Muscle layer of colon (tissue), 2 donors: Measurements from ENCODE around the gene FLII.
A peak's percentile ranks its signal among the peaks of the same experiment; 100 is the strongest.
"Not testable (repeated sequence)": the region's sequence is repeated elsewhere in the genome, so short reads cannot be mapped to it uniquely, and the experiment has no call there.

Experiments used
- H3K27ac ChIP-seq: one replicate; pipeline ENCODE4 v1.7.0; 2013; ENCODE audit warnings: low read depth, mild to moderate bottlenecking, low read length, moderate library complexity
- H3K27me3 ChIP-seq, 2 donors: one replicate each; pipeline ENCODE4 v1.7.0; 2013; ENCODE audit warnings: low read length in 2 of 2, mild to moderate bottlenecking in 2 of 2; ENCODE audit not compliant: insufficient read depth in 2 of 2, control insufficient read depth in 1 of 2
- H3K36me3 ChIP-seq: one replicate; pipeline ENCODE4 v1.7.0; 2013; ENCODE audit warnings: mild to moderate bottlenecking, low read length; ENCODE audit not compliant: insufficient read depth
- H3K4me1 ChIP-seq: one replicate; pipeline ENCODE4 v1.7.0; 2013; ENCODE audit warnings: mild to moderate bottlenecking, low read length; ENCODE audit not compliant: insufficient read depth
- H3K4me3 ChIP-seq, 2 donors: one replicate each; pipeline ENCODE4 v1.7.0; 2013; ENCODE audit warnings: low read length in 2 of 2, low read depth in 1 of 2, mild to moderate bottlenecking in 1 of 2, moderate library complexity in 1 of 2
- H3K9ac ChIP-seq: one replicate; pipeline ENCODE4 v1.7.0; 2013; ENCODE audit warnings: low read length
- H3K9me3 ChIP-seq: one replicate; pipeline ENCODE4 v1.7.0; 2013; ENCODE audit warnings: mild to moderate bottlenecking, low read length
- donor health status: abdominal sarcoma.
- donor health status: Adenocarcinoma of cecum.

The FLII gene

DNA sequence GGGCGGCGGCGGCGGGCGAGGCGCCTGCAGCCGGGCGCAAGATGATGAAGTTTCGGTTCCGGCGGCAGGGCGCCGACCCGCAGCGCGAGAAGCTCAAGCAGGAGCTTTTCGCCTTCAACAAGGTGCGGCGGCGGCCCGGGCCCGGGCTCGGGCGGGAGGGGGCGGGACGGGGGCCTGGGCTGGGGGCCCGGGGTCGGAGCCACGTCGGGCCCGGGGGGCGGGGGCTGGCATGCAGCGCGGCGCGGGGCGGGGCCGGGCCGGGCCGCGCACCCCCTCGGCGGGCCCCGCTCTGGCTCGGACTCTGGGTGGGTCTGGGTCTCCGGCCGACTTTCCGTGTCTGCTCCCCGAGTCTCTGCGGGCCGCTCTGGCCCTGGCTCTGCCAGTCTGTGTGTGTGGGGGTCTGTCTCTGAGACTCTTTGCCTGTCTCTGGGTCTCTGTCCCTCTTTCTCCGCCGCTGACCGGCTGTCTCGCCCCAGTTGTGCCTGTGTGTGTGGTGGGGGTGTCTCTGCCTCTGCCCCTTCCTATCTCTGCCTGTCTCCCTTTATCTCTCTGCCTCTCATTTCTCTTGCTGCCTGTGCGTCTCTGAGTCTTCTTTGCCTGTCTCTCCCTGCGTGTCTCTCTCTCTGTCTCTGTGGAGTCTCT is 32.8 kb downstream of the FLII start:
- Histone ChIP-seq H3K27me3 (no peaks in the 10 kb centered on the region), H3K4me3 (peak overlapping the region; percentile 74 to 95), H3K9me3 (no peaks in the 10 kb centered on the region), H3K36me3 (no peaks in the 10 kb centered on the region), H3K27ac (no peak overlapping the region), H3K4me1 (peaks cover 16% of the 10 kb centered on the region), H3K9ac (peak overlapping the region; percentile 68)

DNA sequence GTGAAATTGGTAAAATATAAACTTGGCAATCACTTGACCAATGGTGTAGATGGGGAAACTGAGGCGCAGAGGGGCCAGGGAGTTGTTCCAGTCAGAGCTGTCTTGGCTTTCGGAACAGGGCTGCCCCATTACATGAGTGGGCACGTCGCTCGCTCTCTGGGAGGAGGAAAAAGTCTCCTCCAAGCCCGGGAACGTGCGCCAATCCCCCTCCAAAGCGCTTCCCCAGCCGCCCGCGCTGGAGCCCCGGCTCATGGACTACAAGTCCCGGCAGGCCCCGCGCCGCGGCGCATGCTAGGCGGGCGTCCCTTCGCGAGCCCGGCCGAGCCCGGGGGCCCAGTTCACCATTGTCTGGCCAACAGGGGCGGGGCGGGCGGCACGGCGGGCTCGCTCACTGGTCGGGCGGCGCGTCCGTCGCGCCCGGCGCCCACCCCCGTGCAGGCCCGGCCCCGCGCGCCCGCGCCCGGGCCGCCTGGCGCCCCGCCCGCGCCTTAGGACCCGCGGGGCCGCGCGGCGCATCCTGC is 33.4 kb downstream of the FLII start, which contains the start of gene LLGL1:
Gene LLGL1, plus strand, starts transcription at position 515 of the 521 bp plus-strand sequence. CDS start 48 bp downstream, outside the sequence.
- Histone ChIP-seq H3K4me1 (peaks cover 16% of the 10 kb centered on the region), H3K4me3 (peak within 1 kb of the TSS; percentile 74 to 95), H3K27me3 (no peaks in the 10 kb centered on the region), H3K27ac (no peak within 1 kb of the TSS), H3K9me3 (no peaks in the 10 kb centered on the region), H3K9ac (peak within 1 kb of the TSS; percentile 68), H3K36me3 (no peaks in the 10 kb centered on the region)

DNA sequence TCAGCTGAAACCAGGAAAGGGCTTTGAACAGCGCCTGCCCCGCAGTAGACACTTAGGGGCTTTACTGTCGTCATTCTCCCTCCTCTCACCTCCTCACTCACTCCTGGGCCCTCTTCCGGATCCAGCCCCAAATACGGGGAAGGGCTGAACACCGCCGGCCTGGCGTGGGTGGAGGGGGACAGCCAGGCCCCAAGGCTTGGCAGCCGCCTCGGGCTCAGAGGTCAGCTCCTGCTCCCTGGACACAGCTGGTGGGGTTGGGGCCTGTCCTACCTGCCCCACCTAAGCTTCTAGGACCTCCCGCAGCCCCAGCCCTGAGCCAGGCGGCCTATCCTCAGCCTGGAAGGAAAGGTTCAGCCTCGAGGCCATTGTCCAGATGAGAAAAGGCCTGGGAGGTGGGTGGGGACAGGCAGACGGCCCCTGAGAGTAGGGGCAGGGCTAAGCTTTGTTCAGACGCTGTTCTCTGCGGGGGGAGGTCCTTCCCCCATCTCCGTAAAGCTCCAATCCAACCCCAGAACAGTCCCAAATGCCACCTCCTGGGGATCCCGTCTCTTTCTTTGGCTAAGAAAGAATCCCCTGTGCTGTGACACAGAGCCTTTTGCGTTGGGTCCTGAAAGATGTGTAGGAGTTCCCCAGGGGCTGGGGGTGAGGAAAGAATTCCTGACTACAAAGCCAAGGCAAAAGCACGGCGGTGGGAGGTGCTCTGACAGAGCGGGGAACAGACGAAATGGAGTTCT is 34.0 kb downstream of the FLII start:
- H3K4me3 ChIP-seq = peak overlapping the region in 1 of 2 donors; percentile 47
- peaks cover 16% of the 10 kb centered on the region for H3K4me1 ChIP-seq
- H3K9me3 ChIP-seq = no peaks in the 10 kb centered on the region
- no peaks in the 10 kb centered on the region for H3K36me3 ChIP-seq
- no peak overlapping the region for H3K27ac ChIP-seq
- H3K9ac ChIP-seq = peak overlapping the region; percentile 57
- H3K27me3 ChIP-seq = no peaks in the 10 kb centered on the region

DNA sequence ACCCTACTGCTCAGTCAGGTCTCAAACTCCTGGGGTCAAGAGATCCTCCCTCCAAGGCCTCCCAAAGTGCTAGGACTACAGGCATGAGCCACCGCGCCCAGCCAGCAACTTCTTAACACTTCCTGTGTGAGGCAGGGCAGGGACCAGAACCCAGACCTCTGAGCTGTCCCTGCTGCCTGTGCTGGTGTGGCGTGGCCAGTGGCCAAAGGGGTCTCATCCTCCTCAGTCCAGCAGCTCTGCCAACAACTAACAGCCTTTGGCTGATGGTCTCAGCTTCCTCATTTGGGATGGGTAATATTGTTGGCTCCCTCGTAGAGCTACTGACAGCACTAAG is 34.5 kb downstream of the FLII start:
- H3K4me3 ChIP-seq = no peak overlapping the region
- no peak overlapping the region for H3K27ac ChIP-seq
- H3K9ac ChIP-seq = no peak overlapping the region
- no peaks in the 10 kb centered on the region for H3K36me3 ChIP-seq
- H3K9me3 ChIP-seq = no peaks in the 10 kb centered on the region
- peaks cover 16% of the 10 kb centered on the region for H3K4me1 ChIP-seq
- H3K27me3 ChIP-seq = no peaks in the 10 kb centered on the region

DNA sequence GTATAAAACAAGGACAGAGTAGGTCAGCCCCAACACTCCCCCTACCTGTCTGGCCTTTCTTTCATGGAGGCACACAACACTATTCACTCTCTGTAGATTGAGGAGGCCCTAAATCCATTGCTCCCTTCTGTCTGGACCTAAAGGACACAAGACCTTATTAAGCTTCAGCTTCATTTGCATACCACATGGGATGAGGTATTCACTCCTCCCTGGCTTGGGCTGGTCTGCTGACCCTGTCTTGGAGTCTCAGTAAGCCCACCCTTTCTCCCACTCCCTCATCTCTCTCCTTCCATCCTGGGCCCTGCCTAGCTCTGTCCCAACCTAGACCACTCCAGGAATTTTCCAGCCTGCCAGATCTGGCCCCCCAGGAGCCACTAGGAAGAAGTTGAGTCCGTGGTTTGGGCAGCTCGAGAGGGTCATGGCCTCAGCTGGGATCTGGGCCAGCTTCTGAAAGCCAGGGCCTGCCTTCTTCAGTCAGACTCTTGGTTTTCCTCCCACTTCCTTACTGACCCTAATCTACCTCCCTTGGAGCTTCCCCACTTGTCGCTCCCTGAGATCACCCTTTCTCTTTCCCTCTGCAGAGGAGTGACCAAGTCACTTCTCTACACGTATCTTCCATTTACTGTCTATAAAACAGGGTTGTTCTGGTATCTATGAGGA is 39.7 kb downstream of the FLII start:
- no peak overlapping the region for H3K9ac ChIP-seq
- no peak overlapping the region for H3K4me3 ChIP-seq
- H3K36me3 ChIP-seq = no peaks in the 10 kb centered on the region
- H3K27ac ChIP-seq = no peak overlapping the region
- H3K9me3 ChIP-seq = no peaks in the 10 kb centered on the region
- H3K4me1 ChIP-seq = no peaks in the 10 kb centered on the region
- H3K27me3 ChIP-seq = no peaks in the 10 kb centered on the region

DNA sequence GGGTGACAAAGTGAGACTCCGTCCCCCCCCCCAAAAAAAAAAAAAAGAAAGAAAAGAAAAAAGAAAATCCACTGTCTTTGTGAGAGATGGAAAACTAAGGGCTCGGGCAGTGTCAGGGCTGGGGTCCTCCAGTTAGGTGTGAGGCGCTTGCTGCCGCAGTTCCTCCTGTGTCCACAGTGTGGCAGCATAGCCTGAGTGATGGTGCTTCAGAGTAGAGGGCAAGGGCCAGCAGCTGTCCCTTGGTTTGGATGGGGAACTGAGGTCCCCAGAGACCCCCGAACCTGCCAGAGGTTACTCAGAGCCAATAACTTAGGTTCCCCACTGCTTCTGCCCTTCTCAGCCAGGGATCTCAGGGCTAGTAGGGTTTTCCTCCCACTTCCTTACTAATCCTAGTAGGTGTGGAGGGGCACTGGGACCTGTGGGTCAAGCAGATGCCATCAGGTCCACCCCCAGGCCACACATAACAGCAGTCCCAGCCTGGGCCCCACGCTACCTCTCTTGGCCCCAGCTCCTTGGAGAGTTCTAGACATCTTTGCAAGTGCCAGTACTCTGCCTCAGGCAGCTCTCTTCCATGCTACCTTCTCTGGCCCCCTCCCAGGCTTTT is 41.0 kb downstream of the FLII start:
- no peaks in the 10 kb centered on the region for H3K27me3 ChIP-seq
- H3K27ac ChIP-seq = no peak overlapping the region
- H3K4me3 ChIP-seq = no peak overlapping the region
- no peaks in the 10 kb centered on the region for H3K9me3 ChIP-seq
- no peaks in the 10 kb centered on the region for H3K36me3 ChIP-seq
- no peaks in the 10 kb centered on the region for H3K4me1 ChIP-seq
- H3K9ac ChIP-seq = no peak overlapping the region

DNA sequence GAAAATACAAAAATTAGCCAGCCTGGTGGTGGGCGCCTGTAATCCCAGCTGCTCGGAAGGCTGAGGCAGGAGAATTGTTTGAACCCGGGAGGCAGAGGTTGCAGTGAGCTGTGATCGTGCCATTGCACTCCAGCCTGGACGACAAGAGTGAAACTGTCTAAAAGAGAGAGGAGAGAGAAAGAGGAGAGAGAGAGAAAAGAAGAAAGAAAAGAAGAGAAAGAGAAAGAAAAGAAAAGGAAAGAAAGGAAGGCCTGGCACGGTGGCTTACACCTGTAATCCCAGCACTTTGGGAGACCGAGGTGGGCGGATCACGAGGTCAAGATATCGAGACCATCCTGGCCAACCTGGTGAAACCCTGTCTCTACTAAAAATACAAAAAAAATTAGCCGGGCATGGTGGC is 41.6 kb downstream of the FLII start:
- not testable (repeated sequence) for H3K4me1 ChIP-seq, H3K27ac ChIP-seq, H3K4me3 ChIP-seq, H3K9ac ChIP-seq, H3K27me3 ChIP-seq, H3K36me3 ChIP-seq, H3K9me3 ChIP-seq

DNA sequence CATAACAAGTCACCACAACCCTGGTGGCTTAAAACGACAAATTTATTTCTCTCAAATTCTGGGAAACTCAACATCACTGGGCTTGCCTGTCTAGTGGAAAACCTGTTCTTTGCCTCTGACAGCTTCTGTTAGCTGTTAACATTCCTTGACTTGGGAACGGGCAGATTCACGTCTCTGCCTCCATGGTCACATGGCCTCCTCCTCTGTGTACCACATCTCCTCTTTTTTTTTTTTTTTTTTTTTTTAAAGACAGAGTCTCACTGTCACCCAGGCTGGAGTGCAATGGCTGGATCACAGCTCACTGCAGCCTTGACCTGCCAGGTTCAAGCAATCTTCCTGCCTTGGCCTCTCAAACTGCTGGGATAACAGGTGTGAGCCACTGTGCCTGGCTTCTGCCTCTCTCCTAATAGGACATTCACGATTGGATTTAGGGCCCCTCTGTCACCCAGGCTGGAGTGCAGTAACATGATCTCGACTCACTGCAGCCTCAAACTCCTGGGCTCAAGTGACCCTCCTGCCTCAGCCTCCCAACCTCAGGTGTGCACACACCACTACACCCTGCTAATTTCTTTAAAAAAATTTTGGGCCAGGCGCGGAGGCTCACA is 44.8 kb downstream of the FLII start:
- peaks cover 23% of the 10 kb centered on the region for H3K36me3 ChIP-seq
- no peaks in the 10 kb centered on the region for H3K27me3 ChIP-seq
- H3K9me3 ChIP-seq = no peaks in the 10 kb centered on the region
- no peak overlapping the region for H3K4me3 ChIP-seq
- H3K4me1 ChIP-seq = no peaks in the 10 kb centered on the region
- no peak overlapping the region for H3K27ac ChIP-seq
- H3K9ac ChIP-seq = no peak overlapping the region

DNA sequence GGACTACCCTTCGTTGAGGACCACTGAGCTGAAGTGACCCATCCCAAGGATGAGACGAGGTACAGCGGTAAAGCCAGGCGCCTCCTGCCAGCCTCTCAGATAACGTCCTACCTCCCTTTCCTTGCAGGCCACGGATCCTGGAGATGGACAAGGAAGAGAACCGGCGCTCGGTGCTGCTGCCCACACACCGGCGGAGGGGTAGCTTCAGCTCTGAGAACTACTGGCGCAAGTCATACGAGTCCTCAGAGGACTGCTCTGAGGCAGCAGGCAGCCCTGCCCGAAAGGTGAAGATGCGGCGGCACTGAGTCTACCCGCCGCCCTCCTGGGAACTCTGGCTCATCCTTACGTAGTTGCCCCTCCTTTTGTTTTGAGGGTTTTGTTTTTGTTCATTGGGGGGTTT is 50.4 kb downstream of the FLII start:
- no peaks in the 10 kb centered on the region for H3K27me3 ChIP-seq
- H3K9me3 ChIP-seq = no peaks in the 10 kb centered on the region
- H3K9ac ChIP-seq = no peak overlapping the region
- peaks cover 11% of the 10 kb centered on the region for H3K4me1 ChIP-seq
- no peak overlapping the region for H3K27ac ChIP-seq
- peaks cover 63% of the 10 kb centered on the region for H3K36me3 ChIP-seq
- H3K4me3 ChIP-seq = no peak overlapping the region

DNA sequence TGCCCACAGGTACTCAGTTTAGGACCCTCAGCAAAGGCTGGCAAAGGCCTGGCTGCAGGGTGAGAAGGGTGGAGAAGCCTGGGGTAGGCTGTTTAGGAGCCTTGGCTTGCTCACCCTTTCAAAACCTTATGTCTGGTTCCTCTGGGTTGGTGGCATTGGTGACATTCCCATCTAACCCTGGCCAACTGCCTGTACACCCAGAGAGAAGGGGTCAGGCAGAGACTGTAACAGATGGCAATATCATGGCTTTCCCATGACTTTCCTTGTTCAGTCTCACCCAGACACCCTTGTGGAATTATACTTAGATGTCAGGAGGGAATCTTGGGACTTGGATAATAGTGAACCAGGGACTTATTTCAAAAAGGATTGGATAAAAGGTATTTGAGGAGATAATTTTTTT is 51.6 kb downstream of the FLII start:
- H3K36me3 ChIP-seq = peaks cover 63% of the 10 kb centered on the region
- peaks cover 11% of the 10 kb centered on the region for H3K4me1 ChIP-seq
- no peaks in the 10 kb centered on the region for H3K9me3 ChIP-seq
- no peak overlapping the region for H3K9ac ChIP-seq
- H3K4me3 ChIP-seq = no peak overlapping the region
- H3K27me3 ChIP-seq = no peaks in the 10 kb centered on the region
- H3K27ac ChIP-seq = no peak overlapping the region

DNA sequence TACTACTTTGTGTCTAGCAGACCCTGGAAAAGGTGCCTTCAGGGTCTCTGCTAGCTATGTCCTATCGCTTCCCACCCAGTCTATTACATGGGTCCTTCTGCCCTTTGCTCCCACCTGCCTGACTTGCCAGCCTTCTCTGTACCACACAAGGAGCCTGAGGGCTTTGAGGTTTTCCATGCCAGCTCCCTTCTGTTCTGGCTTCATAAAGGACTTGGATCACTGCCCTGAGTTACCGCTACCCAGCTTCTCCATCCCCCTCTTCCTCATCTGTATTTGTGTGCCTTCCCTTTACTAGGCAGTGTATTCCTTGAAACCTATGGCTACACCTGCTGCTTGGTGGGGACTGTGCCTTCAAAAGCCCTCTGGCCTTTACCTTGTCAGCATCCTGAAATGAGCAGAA is 52.7 kb downstream of the FLII start:
- Histone ChIP-seq H3K27me3 (no peaks in the 10 kb centered on the region), H3K27ac (no peak overlapping the region), H3K4me3 (no peak overlapping the region), H3K4me1 (peaks cover 11% of the 10 kb centered on the region), H3K36me3 (peaks cover 64% of the 10 kb centered on the region), H3K9me3 (no peaks in the 10 kb centered on the region), H3K9ac (no peak overlapping the region)
